IPS-18a (cell line): Measurements from ENCODE around the gene PXDC1.

ENCODE experiments used
- H3K27ac ChIP-seq: one replicate; pipeline ENCODE4 v1.5.1; 2013; ENCODE audit warnings: low read length
- H3K27me3 ChIP-seq: one replicate; pipeline ENCODE4 v1.6.1; 2013; ENCODE audit warnings: mild to moderate bottlenecking, low read length; ENCODE audit not compliant: control insufficient read depth, insufficient read depth
- H3K36me3 ChIP-seq: one replicate; pipeline ENCODE4 v1.6.1; 2013; ENCODE audit warnings: low read depth, low read length; ENCODE audit not compliant: control insufficient read depth
- H3K4me1 ChIP-seq: one replicate; pipeline ENCODE4 v1.6.1; 2013; ENCODE audit warnings: low read depth, low read length; ENCODE audit not compliant: control insufficient read depth
- H3K4me3 ChIP-seq: one replicate; pipeline ENCODE4 v1.5.1; 2013; ENCODE audit warnings: low read length
- H3K9ac ChIP-seq: one replicate; pipeline ENCODE4 v1.6.1; 2013; ENCODE audit warnings: mild to moderate bottlenecking, low read length, moderate library complexity
- H3K9me3 ChIP-seq: one replicate; pipeline ENCODE4 v1.6.1; 2013; ENCODE audit warnings: low read depth, low read length; ENCODE audit not compliant: control insufficient read depth

Gene PXDC1

DNA sequence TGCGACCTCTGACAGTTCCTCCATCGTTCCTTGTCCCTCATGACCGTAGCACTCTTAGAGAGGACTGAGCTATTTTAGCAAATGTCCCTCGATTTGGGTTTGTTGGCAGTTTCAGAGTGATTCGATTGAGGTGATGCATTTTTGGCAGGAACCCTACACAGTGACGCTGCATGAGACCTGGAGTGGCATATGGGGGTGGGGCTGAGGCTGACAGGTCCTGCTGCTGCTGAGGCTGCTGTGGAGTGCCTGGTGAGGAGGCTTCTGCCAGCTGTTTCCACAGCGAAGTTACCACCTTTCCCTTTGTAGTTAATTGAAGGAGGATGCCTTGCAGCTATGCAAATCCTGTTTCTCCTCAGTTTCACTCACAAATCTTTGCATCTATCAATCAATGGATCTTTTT lies 19.8 kb downstream of the PXDC1 start:
- H3K4me3 ChIP-seq, result no peak overlapping the region
- no peak overlapping the region for H3K9ac ChIP-seq
- H3K36me3 ChIP-seq, result no peaks in the 10 kb centered on the region
- no peaks in the 10 kb centered on the region for H3K27me3 ChIP-seq
- no peaks in the 10 kb centered on the region for H3K9me3 ChIP-seq
- H3K4me1 ChIP-seq, result no peaks in the 10 kb centered on the region
- H3K27ac ChIP-seq, result no peak overlapping the region

DNA sequence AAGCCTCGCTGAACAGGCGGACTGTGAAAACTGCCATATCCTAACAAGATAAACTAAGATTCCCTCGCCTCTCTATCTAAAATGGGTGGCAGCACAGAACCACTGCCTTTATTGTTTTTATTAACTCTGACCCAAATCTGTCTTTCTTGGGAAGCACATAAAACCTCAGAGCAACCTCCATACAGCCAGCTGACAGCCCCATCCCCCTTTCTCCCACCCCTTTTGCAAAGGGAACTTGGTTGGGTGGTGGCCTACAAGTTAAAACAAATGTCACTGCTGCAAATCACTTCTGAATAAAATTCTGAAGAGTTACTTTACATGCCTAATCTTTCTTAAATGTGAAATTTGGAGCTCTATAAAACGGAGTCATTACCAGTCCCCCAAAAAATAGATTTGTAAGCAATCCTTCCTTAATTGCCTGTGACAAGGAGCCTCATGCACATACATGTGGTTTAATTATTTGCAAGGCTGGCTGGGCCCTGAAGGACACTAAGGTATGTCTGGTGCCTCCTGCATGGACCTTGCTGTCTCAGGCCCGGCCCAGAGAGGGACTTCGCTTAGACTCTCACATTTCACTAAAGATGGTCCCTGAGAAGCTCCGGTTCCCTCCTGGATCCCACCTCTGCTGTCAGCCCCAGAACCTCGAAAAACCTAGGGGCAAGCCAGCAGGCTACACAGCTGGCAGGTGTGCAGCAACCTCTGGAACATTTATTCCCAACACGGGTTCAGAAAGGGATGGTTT lies 21.7 kb downstream of the PXDC1 start:
- no peak overlapping the region for H3K27ac ChIP-seq
- no peaks in the 10 kb centered on the region for H3K27me3 ChIP-seq
- no peak overlapping the region for H3K9ac ChIP-seq
- H3K4me1 ChIP-seq, result no peaks in the 10 kb centered on the region
- no peaks in the 10 kb centered on the region for H3K9me3 ChIP-seq
- H3K36me3 ChIP-seq, result no peaks in the 10 kb centered on the region
- no peak overlapping the region for H3K4me3 ChIP-seq

DNA sequence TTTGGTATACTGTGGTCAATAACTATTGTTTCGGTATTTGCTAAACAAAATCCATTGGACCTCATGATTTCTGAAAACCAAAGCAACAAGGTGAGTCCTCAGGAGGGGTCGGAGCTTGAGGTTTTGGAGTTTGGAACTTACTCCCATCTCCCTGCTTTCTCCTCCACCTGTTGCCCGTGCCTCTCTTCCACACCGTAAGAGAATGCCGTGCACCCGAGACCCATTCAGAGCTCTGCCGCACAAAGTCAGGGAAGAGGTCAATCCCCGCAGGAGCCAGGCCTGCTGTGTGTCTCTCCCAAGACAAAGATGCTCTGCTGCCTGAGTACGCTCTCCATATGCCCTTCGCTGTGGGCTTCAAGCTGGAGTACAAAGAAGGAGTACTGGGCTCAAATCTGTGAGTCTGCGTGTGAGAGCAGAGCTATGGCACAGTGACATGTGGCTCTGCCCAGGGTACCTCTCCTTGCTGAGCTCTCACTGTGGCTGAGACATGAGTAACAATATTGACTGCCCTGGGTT lies 23.9 kb downstream of the PXDC1 start:
- no peaks in the 10 kb centered on the region for H3K4me1 ChIP-seq
- no peak overlapping the region for H3K4me3 ChIP-seq
- H3K27ac ChIP-seq, result no peak overlapping the region
- H3K27me3 ChIP-seq, result no peaks in the 10 kb centered on the region
- no peaks in the 10 kb centered on the region for H3K9me3 ChIP-seq
- no peak overlapping the region for H3K9ac ChIP-seq
- no peaks in the 10 kb centered on the region for H3K36me3 ChIP-seq

DNA sequence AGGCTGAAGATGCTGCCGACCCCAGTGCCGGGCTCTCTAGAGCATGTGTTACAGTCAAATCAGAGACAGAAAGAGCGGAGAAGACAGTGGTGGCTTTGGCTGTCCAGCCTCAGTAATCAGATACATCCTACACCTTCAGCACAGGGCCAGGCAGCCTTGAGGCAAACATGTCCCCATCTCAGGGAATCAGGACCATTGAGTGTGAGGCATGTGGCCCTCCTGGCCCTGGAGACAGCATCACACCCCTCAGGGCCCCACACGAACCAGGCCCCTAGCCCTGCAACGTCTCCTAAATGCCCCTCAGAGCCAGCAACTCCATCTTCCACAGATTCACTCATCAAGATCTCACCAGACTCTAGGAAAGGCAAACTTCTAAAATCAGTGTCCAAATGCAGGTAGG lies 24.5 kb downstream of the PXDC1 start:
- Histone ChIP-seq H3K4me3 (no peak overlapping the region), H3K9me3 (no peaks in the 10 kb centered on the region), H3K36me3 (no peaks in the 10 kb centered on the region)

DNA sequence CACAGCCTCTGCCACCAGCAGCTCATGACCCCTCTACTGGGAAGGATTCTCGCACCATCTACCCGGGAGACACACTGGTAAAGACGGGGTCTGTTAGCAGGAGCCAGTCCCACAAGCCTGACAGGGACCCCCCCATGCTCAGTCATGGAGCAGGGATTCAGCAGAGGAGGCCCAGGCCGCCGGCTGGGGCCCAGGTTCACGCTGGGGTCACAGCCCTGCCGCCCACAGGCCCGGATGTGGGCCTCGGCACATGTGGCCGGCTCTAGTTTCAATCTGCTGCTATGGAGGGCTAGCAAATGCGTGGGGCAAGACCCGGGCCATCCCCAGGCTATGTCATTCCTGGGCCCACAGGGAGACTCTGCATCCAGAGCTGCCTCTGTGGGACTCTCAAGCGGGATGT lies 25.1 kb downstream of the PXDC1 start:
- Histone ChIP-seq H3K9ac (no peak overlapping the region), H3K9me3 (no peaks in the 10 kb centered on the region), H3K4me3 (no peak overlapping the region), H3K27me3 (no peaks in the 10 kb centered on the region), H3K4me1 (peaks cover 9% of the 10 kb centered on the region), H3K36me3 (no peaks in the 10 kb centered on the region), H3K27ac (no peak overlapping the region)

More for the DNA sequence above, 24.5 kb downstream of the PXDC1 start:
- Histone ChIP-seq H3K27me3 (no peaks in the 10 kb centered on the region), H3K9ac (no peak overlapping the region), H3K4me1 (peaks cover 3% of the 10 kb centered on the region), H3K27ac (no peak overlapping the region)

DNA sequence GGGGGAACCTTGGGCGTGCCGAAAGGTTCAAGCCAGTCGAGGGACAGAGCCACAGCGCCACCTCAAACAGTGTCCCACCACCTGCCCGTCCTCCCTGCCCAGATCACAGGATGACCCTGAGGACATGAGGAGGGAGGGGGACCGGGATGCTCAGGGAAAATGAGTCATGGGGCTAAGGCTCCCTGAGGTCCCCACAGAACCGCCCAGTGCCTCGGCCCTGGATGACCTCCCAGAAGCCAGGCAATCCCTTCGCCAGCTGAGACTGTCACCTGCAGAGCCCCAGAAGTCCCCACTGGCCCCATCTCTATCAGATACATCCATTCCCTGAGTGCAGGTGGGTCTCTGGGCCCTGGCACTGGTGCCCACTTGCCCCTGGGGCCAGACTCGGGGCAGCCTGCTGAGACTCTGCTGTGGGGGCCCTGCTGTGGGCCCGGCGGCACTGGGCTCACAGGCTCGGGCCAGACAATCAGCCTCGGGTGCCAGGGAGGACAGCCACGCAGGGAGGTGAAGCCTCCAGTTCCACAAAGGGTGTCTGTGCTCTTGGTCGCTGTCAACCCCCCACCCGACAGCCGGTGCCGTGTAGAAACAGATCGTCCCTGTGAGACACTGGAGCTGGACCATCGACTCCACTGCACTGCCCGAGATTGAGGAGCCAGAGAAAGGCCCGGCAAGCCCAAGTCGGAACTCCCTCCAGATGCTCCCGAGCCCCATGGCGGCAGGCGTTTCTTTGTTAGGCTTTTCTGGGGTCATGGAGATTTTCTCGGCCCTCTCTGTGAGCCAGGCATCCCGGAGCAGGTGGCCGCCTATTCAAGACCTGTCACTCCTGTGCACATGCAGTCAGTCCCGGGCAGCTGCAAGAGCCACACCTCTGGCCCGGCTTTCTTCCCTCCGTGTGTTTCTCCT lies 26.1 kb downstream of the PXDC1 start:
- H3K36me3 ChIP-seq, result no peaks in the 10 kb centered on the region
- H3K9ac ChIP-seq, result no peak overlapping the region
- H3K27ac ChIP-seq, result no peak overlapping the region

DNA sequence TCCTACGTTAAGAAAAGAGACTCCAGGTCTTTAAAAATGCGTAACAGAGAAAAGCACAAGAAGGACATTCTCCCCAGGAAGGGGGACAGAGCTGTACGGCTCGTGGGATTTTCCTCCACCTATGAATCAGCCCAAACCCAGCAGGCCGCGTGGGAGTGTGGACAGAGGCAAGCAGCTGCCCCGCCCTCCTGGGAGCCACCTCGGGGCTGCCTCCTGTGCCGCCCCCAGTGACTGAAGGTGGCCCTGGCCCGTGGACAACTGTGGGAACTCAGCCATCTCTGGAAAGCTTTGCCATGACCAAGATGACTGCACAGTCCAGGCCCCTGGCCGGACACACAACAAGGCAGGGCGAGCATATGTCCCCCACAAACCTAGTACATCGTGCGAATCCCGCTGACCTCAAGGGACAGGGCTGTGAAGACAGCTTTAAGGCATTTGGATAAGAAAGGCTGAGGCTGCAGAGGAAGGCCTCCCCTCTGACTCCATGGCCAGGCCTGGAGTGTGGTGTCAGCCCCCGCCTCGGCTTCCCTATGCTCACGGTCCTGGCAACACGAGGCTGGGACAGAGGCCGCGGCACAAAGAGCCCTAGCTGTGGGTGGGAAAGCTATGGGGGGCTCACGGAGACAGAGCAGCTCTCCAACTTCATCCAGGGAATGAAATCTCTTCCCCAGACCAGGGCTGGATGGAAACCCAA lies 26.9 kb downstream of the PXDC1 start:
- peaks cover 9% of the 10 kb centered on the region for H3K4me1 ChIP-seq
- no peak overlapping the region for H3K4me3 ChIP-seq
- no peak overlapping the region for H3K27ac ChIP-seq
- H3K36me3 ChIP-seq, result no peaks in the 10 kb centered on the region
- H3K27me3 ChIP-seq, result no peaks in the 10 kb centered on the region
- no peaks in the 10 kb centered on the region for H3K9me3 ChIP-seq
- H3K9ac ChIP-seq, result no peak overlapping the region

More for the DNA sequence above, 26.1 kb downstream of the PXDC1 start:
- H3K27me3 ChIP-seq, result no peaks in the 10 kb centered on the region
- H3K4me1 ChIP-seq, result peaks cover 9% of the 10 kb centered on the region
- H3K4me3 ChIP-seq, result no peak overlapping the region
- H3K9me3 ChIP-seq, result no peaks in the 10 kb centered on the region

DNA sequence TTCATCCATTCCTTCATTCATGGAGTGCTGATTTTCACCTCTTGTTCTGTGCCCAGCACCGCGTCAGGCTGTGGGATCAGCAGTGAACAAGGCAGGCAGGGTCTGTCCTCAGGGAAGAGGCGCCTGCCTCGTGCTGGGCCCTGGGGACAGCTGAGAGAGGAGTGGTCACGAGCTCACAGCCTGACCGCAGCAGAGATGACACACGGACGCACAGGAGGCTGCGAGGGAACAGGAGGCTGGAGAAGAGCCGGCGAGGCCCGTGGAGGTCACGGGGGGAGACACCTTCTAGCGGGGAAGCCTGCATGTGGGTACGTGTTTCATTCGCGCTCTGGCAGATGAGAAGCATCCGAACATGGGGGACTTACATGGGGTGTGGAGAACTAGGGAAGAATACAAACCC lies 27.5 kb downstream of the PXDC1 start:
- Histone ChIP-seq H3K4me1 (peaks cover 9% of the 10 kb centered on the region), H3K27me3 (no peaks in the 10 kb centered on the region), H3K4me3 (no peak overlapping the region), H3K9ac (no peak overlapping the region), H3K9me3 (no peaks in the 10 kb centered on the region), H3K36me3 (no peaks in the 10 kb centered on the region), H3K27ac (no peak overlapping the region)

DNA sequence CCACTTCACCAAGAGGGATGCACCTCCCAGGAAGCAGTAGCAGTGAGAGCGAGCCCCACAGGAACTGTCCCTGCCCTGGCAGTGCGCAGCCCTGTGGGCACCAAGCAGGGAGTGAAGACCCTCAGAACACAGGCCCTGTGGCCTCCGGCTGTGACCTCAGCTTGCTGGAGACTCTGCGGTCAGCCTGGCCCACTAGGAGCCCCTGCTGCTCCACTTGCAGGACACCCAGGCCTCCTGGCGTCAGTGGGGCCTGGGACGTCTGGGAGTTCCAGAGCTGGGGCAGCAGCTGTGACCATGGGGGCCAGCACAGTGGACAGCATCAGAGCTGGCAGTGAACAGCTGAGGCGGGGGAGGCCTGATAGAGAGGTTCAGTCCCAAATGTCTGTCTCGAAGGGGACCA lies 28.3 kb downstream of the PXDC1 start:
- Histone ChIP-seq H3K9me3 (no peaks in the 10 kb centered on the region), H3K9ac (no peak overlapping the region), H3K27me3 (no peaks in the 10 kb centered on the region), H3K4me1 (peaks cover 9% of the 10 kb centered on the region), H3K27ac (no peak overlapping the region), H3K4me3 (no peak overlapping the region), H3K36me3 (no peaks in the 10 kb centered on the region)

DNA sequence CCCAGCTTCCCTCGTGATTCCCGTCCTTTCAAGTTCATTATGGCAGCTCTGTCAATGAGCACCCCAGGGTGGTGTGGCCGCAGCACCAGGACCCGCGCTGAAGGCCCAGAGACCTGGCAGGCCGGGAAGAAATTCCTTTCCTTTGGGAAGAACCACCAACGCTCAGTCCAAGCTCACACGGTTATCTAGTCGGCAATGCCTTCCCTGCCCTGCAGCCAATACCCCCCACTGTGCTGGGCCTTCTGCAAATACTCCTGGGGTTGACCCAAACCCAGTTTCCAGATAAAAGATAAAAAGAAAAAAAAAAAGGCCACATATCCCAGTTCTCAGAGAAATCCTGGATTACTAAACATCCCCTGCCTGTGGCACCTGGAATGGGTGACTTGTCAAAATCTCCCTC lies 28.7 kb downstream of the PXDC1 start:
- no peaks in the 10 kb centered on the region for H3K27me3 ChIP-seq
- H3K9ac ChIP-seq, result no peak overlapping the region
- no peak overlapping the region for H3K27ac ChIP-seq
- no peaks in the 10 kb centered on the region for H3K36me3 ChIP-seq
- no peaks in the 10 kb centered on the region for H3K9me3 ChIP-seq
- H3K4me1 ChIP-seq, result peaks cover 9% of the 10 kb centered on the region
- H3K4me3 ChIP-seq, result no peak overlapping the region

DNA sequence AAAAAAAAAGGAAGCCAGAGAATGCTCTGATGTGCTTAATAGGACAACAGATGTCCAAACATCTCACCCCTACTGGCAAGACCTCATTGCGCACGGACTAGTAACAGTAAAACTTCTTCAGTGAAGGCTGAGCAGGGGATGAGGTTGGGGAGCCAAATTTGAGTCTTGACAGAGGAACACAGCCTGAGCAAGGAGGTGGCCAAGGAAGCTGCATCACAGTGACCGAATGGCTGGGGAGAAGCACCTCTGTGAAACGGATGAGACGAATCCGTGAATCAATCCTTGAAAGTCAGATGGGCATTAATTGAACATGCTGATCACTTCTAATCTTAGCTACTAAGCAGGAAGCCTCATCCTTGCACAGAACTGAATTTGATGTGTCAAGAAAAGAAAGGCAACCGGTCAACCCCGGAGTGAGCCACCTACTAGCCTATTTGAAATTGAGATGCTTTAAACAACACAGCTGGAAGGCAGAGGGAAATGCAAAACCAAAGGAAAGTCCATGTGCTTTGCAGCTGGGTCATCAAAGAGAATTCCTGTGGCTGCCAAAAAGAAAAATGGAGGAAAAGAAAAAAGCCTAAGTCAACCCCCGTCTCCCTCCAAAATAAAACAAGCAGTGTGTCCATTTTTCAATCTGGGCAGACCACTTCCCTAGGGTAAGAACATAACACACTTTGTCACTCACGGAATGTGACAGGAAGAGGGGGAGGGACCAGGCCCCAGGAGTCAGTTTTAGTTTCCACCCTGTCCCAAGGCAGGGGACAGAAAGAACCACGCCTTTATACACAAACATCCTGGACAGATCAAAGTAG lies 29.5 kb downstream of the PXDC1 start:
- Histone ChIP-seq H3K27ac (no peak overlapping the region), H3K4me3 (no peak overlapping the region), H3K27me3 (no peaks in the 10 kb centered on the region), H3K4me1 (peaks cover 9% of the 10 kb centered on the region), H3K36me3 (no peaks in the 10 kb centered on the region), H3K9ac (no peak overlapping the region), H3K9me3 (no peaks in the 10 kb centered on the region)
